ENCODE data around the gene CRADD.
"Not testable (repeated sequence)": the region's sequence is repeated elsewhere in the genome, so short reads cannot be mapped to it uniquely, and the experiment has no call there.

The CRADD gene

DNA sequence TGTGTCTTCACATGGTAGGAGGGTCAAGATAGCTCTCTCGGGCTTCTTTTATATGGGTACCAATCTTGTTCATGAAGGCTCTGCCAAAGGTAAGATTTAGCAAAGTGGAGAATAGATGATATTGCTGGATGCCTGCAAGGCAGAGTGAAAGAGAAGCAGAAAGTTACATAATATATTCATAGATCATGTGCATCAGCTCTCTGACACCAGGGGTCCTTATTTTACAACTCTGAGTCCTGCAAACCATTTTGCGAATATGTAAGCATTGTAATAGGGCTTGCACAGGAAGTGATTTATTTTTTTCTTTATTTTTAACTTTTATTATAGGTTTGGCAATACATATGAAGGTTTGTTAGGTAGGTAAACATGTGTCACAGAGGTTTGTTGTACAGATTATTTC, 31.8 kb downstream of the CRADD start:
- no peak for DNase-seq

DNA sequence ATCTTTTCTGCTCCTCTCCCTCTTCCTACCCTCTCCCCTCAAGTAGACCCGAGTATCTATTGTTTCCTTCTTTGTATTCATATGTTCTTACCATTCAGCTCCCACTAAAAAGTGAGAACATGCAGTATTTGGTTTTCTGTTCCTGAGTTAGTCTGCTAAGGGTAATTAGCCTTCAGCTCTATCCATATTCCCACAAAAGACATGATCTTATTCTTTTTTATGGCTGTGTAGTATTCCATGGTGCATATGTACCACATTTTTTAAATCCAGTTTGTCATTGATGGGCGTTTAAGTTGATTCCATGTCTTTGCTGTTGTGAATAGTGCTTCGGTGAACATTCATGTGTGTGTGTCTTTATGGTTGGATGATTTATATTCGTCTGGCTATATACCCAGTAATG, 32.2 kb downstream of the CRADD start:
- no peak for DNase-seq

DNA sequence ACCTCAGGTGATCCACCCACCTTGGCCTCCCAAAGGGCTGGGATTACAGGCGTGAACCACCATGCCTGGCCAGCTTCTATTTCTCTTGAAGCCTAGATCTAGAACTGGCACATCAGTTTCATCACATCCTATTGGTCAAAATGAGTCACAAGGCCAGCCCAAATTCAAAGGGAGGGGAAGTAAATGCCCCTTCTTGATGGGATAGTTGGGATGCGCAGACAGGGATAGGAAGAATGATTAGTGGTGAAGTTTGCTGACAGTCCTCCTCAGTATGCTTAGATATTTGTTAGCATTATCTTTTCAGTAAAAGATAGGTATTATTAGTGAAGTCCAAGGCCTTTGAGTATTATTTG, 33.4 kb downstream of the CRADD start:
- no peak for DNase-seq

DNA sequence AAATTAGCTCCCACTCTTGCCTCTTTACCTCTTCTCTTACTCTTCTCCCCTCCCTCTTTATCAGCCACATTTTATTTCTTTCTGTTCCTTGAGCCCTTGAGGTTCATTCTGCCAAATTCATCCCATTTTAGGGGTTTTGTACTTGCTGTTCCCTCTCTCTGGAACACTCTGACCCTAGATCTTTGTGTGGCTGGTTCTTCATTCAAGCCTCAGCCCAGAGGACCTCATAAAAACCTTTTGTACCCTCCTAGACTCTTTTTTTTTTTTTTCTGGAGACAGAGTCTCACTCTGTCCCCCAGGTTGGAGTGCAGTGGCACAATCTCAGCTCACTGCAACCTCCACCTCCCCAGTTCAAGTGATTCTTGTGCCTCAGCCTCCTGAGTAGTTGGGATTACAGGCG, 34.3 kb downstream of the CRADD start:
- not testable (repeated sequence) for DNase-seq

DNA sequence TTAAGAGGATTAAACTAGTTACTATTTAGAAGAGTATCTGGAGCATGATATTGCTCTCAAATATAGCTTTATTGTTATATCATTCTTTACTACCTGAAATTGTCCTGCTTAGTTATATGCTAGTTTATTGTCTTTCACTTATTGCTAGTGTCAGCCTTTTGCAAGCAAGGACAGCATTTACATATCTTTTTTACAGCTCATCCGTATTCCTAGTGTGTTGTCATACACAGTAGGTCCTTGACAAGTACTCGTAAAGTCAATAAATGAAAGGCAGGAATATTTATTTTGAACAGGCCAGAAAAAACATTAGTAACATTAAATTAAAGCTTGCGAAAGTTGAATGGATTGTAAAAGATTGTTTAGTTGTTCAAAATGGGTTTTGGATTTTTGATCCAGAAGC, 35.0 kb downstream of the CRADD start:
- no peak for DNase-seq

DNA sequence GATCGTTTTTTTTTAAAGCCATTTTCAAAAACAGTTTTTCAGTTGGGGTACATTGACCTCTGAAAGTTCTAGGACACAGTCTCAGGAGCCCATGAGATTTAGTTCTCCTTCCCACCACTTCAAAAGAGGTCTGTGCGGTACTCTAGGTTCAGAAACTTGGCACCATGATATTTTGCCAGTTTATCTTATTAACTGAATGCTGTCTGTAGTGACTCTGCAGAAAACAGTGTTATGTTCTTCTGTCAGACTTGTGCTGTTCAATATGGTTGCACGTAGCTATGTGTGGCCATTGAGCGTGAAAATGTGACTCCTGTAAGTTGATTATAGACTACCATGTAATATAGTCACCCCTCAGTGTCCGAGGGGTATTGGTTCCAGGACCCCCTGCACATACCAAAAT, 35.9 kb downstream of the CRADD start:
- DNase-seq = no peak

DNA sequence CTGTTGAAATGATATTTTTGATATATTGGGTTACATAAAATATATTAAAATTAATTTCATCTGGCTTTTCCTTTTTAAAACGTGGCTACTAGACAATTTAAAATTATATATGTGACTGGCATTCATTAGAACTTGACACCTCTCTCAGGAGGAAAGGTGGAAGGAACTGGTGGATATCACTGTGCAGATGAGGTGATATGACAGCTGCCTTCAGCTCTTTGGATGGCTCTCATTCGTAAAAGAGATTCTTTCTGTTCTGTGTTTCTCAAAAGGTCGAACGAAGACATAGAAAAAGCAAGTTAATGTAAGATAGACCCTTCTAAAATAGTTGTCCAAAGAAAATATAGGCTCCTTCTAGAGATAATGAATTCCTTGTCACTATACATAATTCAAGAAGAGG, 36.6 kb downstream of the CRADD start:
- DNase-seq = no peak

DNA sequence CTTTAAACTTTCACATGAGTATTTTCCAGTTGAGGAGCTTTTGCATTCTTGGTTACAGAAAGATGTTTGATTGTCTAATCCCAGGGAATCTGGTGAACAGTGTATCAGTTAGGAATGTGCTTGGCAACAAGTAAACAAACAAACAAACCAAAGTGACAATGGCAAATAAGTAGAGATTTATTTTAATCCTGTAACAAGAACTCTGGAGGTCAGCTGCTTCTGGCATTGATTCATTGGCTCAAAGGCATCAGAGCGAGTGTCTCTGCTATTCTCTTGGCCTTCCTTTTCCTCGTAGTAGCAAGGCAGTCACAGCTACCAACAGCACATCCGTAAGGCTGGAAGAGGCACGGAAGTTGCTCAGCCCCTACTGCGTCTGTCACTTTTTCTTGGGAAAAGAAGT, 37.2 kb downstream of the CRADD start:
- DNase-seq = no peak

DNA sequence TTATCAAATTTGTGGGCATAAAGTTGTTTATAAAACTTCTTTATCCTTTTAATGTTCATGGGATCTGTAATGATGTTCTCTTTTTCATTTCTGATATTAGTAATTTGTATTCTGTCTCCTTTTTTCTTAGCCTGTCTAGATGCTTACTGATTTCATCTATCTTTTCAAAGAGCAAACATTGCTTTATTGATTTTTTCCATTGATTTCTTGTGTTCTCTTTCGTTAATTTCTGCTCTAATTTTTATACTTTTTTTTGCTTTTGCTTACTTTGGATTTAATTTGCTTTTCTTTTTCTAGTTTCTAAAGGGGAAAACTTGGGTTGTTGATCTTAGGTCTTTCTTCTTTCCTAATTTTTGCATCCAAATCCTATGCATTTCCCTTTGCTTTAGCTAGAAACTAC, 42.5 kb downstream of the CRADD start:
- DNase-seq = no peak

DNA sequence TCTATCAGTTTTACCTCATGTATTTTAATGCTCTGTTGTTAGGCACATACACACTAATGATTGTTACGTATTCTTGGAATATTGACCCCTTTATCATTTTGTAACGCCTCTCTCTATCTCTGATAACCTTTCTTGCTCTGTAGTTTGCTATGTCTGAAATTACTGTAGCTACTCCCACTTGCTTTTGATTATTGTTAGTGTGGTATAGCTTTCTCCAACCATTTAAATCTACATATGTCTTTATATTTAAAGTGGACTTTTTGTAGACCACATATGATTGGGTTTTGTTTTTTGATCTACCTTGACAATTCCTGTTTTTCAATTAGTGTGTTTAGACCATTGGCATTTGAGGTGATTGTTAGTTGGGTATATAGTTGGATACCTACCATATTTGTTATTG, 43.4 kb downstream of the CRADD start:
- no peak for DNase-seq

DNA sequence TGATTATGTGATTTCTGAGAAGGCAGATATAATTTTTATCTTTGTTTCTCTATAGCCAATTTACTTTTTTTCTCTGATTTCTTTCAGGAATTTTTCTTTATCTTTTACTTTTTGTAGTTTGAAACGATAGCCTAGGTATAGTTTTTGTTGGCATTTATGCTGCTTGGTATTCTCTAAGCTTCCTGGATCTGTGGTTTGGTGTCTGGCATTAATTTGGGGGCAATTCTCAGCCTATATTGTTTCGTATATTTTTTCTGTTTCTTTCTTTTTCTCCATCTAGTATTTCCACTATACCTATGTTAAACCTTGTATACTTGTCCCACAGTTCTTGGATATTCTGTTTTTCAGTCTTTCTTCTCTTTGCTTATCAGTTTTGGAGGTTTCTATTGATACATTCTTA, 45.0 kb downstream of the CRADD start:
- DNase-seq = no peak

DNA sequence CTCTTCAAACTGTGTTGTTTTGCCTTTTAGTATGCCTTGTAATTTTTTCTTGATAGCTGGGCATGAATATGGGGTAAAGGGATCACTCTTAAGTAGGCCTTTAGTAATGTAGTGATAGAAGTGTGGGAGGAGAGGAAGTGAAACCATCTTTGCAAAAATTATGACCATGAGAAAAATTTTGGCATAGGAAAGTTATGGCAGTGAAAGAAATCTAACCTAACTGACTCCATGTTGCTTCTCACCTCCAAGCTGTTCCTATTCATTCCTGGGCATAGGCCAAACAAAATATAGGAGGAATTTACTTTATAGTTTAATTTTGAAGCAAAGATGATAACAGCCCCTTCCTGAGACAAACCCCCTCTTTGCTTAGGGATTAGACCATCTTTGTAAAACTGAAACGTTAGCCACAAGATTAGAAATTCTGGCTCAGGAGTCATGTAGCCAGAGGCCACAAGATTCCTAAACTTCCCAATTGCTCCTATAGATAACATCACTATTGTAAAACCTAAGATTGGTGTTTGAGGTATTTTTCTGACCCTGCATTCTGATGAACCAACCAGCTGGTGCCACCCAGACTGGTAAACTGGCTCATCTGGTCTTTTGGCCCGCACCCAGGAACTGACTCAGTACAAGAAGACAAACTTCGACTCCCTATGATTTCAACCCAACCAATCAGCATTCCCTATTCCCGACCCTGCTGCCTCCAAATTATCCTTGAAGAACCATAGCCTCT, 45.8 kb downstream of the CRADD start:
- peak; percentile 70 for DNase-seq

DNA sequence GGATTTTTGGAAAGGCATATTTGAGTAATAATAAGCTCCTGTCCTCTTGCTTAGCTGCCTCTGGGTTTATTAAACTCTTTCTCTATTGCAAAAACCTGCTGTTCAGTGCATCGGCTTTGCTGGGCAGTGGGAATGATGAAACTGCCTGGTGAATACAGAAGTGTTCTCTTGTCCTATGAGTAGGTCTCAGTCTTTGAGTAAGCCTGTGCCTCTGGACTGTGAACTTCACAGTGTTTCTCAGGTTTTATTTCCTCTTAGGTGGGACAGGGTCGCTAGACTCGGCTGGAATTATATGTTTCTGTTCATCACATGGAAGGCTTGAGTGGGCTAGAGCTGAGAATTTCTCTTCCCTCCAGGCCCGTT, 46.4 kb downstream of the CRADD start:
- no peak for DNase-seq

DNA sequence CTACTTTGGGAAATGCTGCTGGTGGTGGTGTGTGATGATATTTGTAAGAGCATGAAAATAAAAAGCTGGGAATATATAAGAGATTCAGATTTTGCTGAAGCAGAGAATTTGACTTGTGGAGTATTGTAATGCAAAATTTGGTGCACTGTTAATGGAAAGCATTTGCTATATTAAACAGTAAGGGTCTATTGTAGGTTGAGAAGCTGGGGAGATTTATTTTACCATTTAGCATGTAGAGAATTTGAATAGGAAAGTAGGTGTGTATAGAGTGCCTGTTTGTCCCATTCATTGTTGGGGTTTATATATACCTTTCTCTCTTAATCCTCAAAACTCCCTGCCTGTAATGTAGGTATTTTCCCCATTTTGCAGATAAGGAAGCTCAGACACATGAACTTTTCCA, 48.4 kb downstream of the CRADD start:
- no peak for DNase-seq

DNA sequence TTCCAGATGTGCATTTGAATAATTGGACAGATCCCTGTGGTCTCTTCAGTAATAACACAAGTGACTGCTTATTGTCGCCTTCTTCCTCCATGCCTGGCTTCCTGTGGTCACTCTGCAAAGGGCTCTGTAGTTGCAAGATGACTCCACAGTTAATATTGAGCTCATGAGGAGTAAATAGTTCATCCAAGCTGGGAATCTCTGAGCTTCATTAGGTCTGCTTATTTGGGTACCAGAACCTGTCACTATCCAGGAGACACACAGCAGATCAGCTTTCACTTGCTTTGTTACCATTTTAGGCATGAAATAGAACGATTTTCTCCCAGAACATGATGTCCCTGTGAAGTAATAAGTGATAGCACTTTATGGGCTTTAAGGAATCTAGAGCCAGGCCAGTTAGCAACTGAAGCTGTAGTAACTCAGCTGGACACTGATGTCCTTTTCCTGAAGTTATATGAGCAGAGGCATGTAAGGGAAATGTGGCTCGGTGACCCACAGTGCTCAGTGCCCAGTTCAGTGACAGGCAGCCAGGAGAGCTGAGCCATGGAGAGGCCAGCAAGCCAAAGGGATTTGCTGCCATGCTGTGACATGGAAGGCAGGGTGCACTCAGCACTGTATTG, 50.1 kb downstream of the CRADD start:
- DNase-seq = no peak

DNA sequence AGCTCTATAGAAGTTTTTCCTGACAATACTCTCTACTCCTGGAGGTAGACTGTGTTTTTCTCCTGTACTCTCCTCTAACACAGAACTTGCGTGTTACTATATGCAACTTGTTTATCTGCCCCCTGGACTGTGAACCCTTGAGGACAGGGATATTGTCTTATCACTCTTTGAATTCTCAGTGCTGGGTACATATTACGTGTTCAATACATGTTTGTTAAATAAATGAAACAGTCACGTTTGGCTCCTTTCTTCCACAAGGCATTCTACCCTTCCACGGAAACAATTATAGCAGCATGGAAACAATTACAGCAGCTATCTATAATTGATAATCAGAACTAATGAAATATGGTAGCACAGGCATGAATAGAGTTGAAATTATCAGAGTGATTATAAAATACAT, 50.7 kb downstream of the CRADD start:
- DNase-seq = no peak

DNA sequence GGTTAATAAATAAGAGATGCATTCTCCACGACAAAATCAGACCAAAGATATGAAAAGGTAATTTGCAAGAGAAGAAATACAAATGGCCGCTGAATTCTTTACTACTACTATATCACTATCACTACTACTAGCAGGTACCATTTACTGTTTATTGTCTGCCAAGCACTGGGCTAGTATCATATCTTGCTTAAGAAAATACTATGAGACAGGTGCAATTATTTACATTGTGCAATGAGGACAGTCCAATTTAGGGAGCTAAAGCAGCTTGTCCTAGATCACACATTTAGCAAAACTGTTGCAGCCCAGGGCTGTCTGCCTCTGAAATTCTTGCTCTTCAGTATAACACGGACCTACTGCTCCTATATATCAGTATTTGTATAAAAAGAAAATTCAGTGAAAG, 52.8 kb downstream of the CRADD start:
- DNase-seq = no peak

DNA sequence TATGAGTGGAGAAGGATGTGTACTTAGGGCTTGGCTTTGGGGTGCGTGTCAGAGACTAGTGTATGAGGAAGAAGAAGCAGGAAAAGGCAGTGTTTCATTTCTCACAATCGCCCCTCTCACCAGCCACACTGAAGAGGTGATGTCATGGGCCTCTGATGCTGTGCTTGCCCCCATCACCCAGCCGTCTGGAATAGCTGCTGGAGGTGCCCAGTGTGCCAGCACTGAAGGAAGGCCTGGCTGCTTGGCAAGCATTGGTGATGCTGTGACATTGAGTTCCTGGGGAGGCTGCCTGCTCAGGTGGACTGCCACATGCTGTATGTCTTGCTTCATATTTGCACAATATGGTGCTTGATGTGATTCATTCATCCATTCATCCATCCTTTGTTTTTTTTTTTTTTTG, 56.2 kb downstream of the CRADD start:
- no peak for DNase-seq

DNA sequence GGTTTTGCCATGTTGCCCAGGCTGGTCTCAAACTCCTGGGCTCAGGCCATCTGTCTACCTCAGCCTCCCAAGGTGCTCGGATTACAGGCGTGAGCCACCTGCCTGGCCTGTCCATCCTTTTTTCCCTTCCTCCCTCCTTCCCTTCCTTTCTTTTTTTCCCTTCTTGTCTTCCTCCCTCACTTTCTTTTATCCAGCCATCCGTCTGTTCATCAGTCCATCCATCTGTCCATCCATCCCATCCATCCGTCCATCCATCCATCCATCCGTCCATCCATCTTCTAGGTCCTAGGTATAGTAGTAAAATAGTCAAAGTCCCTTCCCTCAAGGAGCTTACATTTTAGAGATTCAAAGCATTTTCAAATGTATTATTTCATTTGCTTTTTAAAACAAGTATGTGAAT, 56.8 kb downstream of the CRADD start:
- DNase-seq = no peak

DNA sequence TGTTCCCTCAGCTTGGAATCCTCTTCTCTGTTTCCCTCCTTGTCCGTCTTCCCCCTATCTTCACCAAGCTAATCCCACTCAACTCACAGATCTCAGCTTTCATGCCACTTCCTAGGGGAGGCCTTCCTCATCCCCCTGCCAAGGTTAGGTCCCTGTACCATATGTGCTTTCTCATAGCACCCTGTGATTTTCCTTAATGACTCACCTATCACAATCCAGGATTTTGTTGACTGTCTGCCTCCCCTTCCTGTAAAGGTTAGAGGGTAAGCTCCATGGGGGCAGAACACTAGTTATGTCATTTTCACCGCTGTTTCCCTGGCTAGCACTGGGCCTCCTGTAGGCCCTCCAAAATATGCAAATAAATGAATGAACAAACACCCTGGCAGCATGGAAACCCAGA, 57.6 kb downstream of the CRADD start:
- no peak for DNase-seq

DNA sequence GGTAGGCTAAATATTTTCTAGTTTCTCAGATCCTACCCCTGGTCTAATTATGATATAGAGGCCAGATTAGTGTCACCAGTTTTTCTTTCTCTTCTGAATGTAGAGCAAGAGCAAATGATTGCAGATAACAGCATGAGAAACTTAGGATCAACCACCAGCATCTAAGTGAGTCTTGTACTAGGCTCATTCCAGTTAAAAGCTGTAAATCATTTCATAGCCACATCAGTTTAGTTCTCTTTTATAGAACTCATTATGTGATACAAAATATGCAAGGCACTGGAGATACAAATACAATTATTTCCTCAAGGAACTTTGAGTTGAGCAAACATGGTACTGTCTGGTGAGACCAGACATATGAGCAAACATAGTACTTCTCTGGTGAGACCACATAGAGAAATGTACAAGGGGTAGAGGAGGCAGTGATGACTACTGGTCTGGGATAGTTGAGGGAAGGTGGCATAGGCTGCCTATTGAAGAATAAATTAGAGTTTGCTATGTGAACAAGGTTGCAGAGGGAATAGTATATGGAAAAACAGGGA, 59.5 kb downstream of the CRADD start:
- no peak for DNase-seq

DNA sequence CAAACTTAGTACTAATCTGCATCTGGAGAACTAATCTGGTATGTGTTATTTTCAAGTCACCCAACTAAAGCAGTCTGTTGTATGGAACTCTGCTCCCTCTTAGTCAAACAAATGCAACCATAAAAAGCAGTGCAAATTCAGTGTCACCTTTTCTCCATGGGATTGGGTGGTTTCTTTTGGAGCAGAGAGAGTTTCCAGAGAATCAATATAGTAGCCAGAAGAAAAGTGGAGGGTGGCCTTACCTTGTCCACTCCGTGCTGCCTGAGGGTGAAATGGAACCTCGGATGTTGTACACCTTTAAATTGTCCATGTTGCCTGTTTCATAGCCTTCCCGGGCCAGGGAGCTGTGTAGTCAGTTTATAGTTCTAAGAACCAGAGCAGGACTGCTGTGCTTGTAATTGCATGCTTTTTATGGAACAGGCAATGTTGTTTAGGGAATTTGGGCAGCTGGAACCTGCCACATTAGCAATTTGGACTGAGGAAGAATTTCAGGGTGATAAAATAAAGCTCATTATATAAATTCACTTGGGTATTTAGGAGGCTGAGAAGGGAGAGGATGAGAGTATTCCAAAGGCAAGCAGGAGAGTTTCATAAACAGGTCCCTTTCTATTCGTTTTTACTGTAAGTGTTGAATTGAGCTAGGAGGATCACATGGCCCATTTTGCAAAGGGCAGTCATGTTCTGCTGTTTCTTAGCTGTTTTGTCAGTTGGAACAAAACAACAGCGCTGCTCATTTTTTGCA, 60.5 kb downstream of the CRADD start:
- DNase-seq = no peak

DNA sequence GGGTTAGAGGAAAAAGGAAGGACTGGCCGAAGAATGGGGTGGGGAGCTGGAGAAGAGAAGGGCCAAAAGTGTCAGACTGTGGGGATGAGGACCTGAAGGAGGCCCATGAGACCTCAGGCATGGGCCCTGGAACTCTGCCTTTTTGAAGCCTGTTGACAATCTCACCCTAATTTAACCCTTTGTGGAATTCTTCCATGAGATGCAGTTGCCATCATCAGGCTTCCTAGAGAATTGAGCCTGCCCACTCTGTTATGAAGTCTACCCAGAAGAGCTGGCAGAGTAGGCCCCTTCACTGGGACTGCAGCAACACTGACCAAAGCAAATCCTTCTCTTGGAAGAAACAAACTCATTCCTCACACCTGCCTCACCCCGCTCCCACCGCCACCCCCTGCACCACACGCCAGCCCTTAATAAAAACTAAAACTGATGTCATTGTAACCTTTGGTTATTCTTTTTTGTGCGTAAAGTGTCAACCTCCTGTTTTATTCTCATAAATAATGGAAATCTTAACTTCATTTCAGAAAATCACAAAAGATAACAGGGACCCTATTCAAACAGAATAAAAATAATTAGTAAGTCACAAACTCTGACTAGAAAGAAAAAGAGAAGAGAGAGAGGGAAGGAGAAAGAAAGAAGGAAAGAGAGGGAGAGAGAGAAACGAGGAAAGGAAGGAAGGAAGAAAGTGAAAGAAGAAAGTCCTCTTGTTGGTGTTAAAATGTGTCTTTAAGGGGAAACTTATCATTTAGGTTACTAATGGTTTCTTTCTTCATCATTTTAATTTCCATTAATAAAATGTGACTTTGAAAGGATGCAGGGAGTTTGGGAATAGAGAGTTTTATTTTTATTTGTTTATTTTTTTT, 61.3 kb downstream of the CRADD start:
- DNase-seq = no peak

All from DMS 273 treated with DMSO at 0.1 percent for 48 hours (cell line).